HG02870 (cell line): ENCODE results near the gene OR1L6.

Experiments
- ATAC-seq: cut with Tn5 transposase; IDR thresholded peaks from one replicate; pipeline ENCODE4 v1.9.1; 2021; ENCODE audit warnings: mild to moderate bottlenecking, moderate library complexity; ENCODE audit not compliant: unreplicated experiment

OR1L6 gene, protein sequence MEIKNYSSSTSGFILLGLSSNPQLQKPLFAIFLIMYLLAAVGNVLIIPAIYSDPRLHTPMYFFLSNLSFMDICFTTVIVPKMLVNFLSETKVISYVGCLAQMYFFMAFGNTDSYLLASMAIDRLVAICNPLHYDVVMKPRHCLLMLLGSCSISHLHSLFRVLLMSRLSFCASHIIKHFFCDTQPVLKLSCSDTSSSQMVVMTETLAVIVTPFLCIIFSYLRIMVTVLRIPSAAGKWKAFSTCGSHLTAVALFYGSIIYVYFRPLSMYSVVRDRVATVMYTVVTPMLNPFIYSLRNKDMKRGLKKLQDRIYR

DNA sequence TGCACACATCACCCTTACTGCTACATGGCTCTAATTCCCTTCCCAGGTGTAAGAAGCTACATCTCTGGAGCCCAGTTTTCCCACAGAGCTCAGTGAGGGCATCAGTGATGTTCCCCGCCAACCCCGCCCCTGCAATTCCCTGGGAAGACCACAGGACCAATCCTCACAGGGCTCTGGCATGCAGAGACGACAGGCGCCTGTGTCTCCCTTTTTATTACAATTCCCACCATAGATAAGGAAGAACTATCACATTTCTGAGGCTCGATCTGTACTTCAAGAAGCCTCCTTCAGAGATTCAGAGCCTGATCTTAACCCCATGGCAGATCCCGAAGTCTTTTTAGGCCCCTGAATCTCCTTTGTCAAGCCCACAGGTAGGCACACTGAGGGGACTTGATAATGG is at the start of gene OR1L6:
Gene OR1L6, plus strand, starts transcription at position 301 of the 400 bp plus-strand sequence. CDS start 7,545 bp downstream, outside the sequence.
- no peak for ATAC-seq

DNA sequence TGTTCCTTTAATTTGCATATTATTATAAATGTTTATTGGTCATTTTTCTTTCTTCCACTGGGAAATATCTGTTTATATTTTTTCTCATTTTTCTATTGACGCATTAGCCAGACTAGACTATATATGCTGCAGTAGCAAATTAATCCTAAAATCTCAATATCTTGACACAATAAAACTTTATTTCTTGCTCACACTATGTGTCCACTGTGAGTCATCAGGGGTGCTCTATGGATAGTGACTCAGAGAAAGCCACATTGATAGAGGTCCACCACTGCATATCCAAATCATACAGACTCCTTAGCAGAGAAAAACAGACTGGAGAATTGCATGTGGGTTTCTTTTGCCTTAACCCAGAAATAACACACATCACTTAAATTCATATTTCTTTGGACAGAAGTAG is 46.4 kb upstream of the OR1L6 start:
- ATAC-seq, result no peak

DNA sequence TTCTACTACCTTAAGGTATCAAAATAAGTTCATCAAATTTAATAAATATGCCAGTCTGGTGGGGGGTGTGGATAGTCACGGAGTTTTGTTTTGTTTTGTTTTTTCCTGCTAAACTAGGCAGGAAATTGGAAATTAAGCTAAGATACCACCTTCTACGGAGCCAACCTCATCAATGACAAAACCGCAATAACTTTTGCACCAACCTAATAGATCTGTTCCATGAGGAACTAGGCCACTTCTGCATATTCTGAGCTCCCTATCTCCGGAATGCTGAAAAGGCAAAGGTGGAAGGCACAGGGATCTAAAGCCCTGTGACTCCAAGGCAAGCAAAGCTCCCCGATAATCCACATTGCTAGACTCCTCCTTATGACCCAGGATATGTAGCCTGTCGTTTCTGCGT is 24.1 kb upstream of the OR1L6 start:
- ATAC-seq, result no peak

DNA sequence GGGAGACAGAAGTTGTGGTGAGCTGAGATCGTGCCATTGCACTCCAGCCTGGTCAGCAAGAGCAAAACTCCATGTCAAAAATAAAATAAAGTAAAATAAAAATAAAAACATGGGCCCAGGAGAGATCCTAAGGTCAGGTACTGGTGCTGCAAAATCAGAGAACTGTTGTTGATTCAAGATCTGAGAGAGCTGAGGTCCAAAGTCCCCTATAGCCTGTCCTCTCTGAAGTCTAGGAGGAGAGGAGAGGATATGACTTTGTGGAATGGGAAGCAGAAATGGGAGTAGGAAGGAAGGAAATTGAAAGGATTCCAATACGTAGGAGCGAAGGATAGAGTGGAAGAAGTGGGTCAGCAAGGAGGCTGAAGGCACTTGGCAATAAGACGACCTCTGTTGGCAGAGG is 22.9 kb upstream of the OR1L6 start:
- no peak for ATAC-seq

DNA sequence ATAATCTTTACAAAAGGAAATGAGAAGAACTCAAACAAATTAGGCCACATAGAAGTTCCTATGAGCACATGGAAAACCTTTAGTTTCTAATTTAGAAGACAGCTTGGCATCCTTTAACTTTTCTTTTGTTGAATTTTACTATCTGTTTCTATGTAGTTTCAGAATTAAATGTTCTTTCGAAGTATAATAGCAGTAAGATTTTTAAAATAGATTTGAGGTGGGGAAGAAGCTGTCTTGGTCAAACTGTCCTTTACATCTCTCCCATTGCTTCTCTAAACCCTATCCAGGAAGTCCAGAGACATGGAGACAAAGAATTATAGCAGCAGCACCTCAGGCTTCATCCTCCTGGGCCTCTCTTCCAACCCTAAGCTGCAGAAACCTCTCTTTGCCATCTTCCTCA is 18.4 kb upstream of the OR1L6 start, which contains the start of gene OR1L4:
Gene OR1L4, plus strand, starts transcription at position 301 of the 400 bp plus-strand sequence. Its CDS starts 0 bp downstream, at position 301.
- ATAC-seq, result no peak

DNA sequence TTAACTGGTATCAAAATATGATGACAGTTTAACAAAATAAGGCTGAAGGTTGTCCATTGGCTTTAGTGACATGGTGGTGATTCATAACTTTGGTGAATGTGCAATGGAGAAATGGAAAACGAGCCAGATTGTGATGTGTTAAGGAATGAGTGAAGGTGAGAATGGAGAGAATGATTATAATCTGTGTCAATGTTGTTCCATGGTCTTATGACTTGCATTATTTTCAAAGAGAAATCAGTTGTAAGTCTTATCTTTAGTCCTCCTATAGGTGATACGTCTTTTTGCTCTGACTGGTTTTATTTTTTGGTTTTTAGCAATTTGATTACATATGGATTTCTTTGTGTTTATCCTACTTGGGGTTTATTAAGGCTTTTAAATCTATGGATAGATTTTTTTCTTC is 12.7 kb downstream of the OR1L6 start:
- no peak for ATAC-seq

DNA sequence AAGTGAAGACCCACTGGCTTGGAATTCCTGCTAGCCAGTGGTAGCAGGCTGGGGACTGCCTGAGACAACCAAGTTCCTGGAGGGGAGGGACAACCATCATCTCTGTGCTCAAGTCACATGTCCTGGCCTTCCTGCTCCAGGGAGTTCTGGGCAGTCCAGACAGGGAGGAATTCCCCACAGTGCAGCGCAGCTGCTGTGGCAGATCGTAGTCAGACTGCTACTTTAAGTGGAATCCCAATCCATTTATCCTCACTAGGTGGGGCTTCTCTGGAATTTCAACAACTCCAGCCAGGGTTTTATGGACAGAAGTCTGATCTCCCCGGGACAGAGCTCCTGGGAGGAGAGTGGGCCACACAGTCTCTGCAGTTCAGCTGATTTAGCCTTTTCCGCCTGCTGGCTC is 25.7 kb downstream of the OR1L6 start:
- ATAC-seq, result no peak

DNA sequence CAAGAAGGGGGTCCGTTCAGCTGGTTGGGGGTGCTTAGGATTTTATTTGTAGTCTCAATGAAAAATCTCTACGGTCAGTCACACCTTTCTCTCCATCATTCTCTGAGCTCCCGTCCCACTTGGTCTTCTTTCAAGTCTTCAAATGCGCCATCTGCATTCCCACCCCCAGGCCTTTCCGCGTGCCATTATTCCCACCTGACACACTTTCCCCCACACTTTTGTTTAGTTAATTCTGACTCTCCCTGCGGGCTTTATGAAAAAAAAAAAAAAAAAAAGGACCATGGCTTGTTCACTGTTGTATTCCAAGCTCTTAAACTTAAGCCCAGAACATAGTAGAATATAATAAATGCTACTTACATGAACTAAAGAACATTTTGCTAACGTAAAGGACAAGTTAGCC is 34.9 kb downstream of the OR1L6 start:
- no peak for ATAC-seq

DNA sequence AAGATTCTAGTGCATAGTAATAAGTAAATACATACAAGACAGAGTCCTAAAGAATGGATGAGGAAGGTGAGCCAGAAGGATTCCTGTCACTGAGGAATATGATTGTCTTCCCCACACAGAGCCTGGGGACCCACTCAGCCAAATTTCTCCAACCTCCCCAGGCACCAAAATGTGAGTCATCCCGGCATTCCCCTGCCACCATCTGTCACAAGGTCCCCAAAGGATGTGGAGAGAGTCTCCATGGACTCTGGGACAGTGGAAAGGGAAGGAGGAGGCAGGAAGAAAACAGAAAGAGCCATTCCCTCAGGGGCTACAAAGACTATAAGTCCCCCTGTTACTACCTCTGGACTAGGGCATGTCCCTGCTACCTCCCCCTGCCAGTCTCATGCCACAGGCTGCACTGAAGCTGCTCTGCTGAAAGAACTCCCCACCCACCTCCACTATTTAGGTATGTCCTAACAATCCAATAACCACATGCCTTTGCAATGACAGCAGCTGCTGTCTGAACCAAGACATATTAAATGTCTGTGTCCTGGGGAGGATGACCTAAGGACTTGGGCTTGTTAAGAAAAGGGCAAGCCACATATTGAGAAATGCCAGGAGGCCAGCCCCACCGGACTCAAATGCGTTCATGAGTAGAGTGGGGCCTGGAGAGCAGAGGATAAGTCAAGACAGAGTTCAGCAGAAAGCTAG is 36.0 kb downstream of the OR1L6 start:
- ATAC-seq, result no peak

DNA sequence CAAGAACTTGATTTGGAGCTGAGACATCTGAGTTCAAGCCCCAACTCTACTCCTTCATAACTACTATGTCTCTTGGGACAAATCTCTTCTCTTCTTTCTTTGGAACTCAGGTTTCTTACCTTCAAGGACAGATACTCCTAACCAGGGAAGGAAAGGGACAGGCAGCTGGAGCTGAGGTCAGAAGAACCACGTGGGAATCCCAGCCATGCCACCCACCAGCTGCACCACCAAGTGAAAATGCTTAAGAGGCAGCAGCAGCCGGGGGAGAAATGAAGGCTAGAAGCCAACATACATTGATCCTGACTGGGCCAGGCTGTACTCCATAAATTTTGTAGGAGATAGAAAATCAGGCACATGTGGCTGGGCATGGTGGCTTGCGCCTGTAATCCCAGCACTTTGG is 37.1 kb downstream of the OR1L6 start:
- no peak for ATAC-seq

DNA sequence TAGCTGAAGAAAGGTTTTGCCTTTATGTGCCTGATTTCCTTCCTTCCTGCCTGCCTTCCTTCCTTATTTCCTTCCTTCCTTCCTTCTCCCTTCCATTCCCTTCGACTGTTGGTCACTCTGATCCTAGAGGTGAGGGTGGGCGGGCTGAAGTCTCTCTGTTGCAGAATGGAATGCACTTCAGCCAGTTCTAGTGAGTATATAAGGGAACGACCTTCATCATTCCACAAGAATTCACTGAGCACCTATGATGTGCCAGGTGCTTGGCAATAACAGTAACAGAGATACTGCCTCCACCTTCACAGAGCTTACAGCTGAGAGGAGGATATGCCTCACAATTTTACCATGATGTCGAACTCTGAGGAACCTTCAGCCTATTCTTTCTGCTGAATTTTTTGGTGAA is 37.9 kb downstream of the OR1L6 start:
- no peak for ATAC-seq

DNA sequence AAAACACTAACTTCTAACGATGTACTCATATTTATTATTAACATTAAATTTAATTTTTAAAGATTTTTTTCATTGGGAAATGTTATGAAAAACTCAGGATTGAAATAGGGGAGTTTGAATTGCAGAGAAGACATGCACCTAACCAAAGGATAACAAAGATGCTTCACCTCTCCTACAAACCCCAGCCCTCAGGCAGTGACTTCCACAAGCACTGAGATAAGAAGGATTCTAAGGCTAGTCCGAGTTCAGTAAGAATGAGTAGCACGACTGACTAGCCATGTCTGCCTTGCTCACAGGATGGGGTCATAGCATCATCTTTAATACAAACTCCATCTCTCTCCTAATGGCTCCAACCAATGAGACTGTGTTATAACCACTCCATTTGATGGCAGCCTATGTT is 39.6 kb downstream of the OR1L6 start:
- ATAC-seq, result no peak

DNA sequence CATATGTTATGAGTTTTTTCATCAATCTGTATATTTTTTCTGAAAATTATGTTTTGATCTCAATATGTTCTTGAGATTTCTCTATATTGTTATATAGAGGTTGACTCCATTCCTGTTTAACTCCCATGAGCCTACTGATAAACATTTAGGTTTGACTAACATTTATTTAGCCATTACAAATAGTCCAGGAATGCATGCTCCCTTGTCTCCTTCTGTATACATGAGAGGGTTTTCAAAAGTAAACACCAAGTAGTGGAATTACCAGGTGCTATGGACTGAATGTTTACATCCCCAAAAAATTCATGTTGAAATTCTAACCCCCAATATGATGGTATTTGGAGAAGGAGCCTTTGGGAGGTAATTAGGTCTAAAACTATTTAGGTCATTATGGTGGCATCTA is 43.2 kb downstream of the OR1L6 start:
- ATAC-seq, result no peak

DNA sequence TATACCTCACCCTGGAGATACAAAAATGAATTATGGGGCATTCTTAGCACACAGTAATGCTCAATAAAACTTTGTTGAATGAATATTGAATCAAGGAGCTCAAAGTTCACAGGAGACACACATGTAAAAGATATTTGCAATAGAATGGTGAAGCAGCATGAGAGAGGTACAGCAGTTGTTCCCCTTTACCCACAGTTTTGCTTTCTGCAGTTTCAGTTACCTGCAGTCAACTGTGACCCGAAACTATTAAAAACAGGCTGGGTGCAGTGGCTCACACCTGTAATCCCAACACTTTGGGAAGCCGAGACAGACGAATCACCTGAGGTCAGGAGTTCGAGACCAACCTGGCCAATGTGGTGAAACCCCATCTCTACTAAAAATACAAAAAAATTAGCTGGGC is 44.2 kb downstream of the OR1L6 start:
- ATAC-seq, result no peak

DNA sequence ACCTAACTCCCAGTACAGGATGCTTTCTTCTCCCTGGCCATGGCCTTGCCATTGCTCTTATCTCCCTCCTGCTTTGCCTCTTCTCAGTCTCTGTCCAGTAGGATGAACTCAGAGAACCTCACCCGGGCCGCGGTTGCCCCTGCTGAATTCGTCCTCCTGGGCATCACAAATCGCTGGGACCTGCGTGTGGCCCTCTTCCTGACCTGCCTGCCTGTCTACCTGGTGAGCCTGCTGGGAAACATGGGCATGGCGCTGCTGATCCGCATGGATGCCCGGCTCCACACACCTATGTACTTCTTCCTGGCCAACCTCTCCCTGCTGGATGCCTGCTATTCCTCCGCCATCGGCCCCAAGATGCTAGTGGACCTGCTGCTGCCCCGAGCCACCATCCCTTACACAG is 46.7 kb downstream of the OR1L6 start, which contains the start of gene OR5C1:
Gene OR5C1, plus strand, starts transcription at position 103 of the 400 bp plus-strand sequence. Its CDS starts 0 bp downstream, at position 103.
- no peak for ATAC-seq

DNA sequence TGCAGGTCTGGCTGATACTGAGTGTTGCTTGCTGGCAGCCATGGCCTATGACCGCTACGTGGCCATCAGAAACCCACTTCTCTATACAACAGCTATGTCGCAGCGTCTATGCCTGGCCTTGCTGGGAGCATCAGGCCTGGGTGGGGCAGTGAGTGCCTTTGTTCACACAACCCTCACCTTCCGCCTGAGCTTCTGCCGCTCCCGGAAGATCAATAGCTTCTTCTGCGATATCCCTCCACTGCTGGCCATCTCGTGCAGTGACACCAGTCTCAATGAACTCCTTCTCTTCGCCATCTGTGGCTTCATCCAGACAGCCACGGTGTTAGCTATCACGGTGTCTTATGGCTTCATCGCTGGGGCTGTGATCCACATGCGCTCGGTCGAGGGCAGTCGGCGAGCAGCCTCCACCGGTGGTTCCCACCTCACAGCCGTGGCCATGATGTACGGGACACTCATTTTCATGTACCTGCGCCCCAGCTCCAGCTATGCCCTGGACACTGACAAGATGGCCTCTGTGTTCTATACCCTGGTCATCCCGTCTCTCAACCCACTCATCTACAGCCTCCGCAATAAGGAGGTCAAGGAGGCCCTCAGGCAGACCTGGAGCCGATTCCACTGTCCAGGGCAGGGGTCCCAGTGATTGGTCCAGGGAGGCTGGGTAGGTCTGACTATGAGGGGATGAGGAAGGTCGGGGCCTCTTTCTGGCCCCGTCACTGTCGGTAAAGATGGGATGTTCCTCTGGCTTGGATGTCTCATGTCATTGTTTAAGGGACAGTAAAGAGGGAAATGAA is 47.3 kb downstream of the OR1L6 start:
- no peak for ATAC-seq

DNA sequence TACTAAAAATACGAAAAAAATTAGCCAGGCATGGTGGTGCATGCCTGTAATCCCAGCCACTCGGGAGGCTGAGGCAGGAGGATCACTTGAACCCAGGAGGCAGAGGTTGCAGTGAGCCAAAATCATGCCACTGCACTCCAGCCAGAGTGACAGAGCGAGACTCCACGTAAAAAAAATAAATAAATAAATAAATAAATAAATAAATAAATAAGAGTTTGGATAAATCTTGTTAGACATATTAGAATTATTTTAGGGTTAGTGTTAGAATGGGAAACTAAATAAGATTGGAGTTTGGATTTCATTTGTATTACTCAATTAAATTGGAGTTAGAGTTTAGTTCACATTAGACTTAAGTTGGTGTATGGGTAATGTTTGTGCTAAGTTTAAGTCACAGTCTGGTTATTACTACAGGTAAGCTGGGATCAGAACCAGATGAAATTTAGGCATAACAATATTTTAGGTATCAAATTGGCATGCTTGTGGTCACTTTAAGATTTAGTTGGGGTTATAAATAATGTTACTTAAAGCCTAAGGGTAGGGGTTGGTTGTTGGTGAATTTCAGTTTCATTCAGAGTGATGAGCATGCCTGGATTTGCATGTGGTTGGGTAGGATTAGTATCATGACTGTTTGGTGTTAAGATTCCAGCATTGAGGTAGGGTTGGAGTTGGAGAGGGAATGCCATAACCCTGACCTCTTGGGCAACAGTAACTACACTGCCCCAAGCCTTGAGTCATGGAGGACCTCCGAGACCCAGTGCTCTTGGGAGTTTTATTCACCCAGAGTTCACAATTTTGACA is 50.0 kb downstream of the OR1L6 start:
- ATAC-seq, result no peak

DNA sequence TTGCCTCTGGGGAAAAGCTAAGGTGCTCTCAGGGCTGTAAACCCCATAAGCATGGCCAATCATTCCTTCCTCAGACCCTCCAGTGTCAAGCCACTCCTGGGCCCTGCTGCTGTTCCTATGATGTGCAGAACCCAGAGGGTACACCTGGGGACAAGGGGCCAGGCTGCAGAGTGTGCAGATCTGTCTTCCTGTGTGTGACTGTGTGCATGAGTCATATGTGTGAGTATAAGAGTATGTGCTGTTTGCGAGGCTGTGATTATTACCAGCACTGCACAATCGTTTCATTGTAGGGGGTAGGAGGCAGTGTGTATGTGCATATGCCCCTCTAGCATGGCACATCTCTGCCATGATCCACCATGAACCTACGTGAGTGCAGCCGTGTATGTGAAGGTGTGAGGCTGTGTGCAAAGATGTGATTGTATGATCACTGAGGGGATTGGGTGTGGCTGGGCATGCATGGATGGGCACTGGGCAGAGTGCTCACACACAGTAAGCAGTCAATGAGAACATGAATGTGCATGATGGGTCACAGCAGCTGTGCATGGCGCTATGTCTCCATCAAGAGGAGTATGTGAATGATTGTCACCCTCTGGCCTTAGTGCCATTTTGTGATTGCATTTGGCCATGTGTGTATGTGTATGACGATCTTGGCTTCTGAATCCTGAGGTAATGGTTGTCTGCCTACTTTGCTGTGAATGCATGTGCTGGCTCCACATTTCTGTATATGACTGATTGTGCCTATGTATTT is 55.4 kb downstream of the OR1L6 start:
- ATAC-seq, result no peak
